Esophagus squamous epithelium (tissue), 4 donors: ENCODE data around the gene SLC1A4.

ENCODE experiments used
- POLR2A ChIP-seq, 4 donors: fragments of 450-650 bp; IDR thresholded peaks; one replicate each; pipeline ENCODE4 v1.6.1; 2017; ENCODE audit warnings: antibody characterized with exemption in 4 of 4, mild to moderate bottlenecking in 4 of 4, moderate library complexity in 3 of 4
- TF ChIP-seq, protein P1 (sequence below), 6 experiments: fragments of 450-650 bp in 4 of 6; fragments of 200-600 bp in 2 of 6; sonication (generic) in 2 of 6; IDR thresholded peaks; one replicate each; pipeline ENCODE4 v1.5.1; 2016 to 2019; ENCODE audit warnings: antibody characterized with exemption in 6 of 6, mild to moderate bottlenecking in 4 of 6, moderate library complexity in 4 of 6

GRCh38 chr2:64943387-64944150 lies 45.6 kb upstream of the SLC1A4 start:
- TF ChIP-seq, protein P1, sequence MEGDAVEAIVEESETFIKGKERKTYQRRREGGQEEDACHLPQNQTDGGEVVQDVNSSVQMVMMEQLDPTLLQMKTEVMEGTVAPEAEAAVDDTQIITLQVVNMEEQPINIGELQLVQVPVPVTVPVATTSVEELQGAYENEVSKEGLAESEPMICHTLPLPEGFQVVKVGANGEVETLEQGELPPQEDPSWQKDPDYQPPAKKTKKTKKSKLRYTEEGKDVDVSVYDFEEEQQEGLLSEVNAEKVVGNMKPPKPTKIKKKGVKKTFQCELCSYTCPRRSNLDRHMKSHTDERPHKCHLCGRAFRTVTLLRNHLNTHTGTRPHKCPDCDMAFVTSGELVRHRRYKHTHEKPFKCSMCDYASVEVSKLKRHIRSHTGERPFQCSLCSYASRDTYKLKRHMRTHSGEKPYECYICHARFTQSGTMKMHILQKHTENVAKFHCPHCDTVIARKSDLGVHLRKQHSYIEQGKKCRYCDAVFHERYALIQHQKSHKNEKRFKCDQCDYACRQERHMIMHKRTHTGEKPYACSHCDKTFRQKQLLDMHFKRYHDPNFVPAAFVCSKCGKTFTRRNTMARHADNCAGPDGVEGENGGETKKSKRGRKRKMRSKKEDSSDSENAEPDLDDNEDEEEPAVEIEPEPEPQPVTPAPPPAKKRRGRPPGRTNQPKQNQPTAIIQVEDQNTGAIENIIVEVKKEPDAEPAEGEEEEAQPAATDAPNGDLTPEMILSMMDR (IDR thresholded peaks at IDR 0.05), result no peak
- no peak for TF ChIP-seq POLR2A (IDR thresholded peaks at IDR 0.05)
